H7 (cell line): Measurements from ENCODE around the gene ATP2C2. TPM values are rescaled to one million over a fixed set of nuclear protein-coding genes. Genes with fewer than 3 reads are reported as not detected.
A peak's percentile ranks its signal among the peaks of the same experiment; 100 is the strongest.

ENCODE experiments used
- DNase-seq: peaks from one replicate; pipeline ENCODE4 v3.0.0; 2012
- H3K27me3 ChIP-seq: 2 replicates; pipeline ENCODE4 v1.6.0; 2011; ENCODE audit warnings: mild to moderate bottlenecking, low read length; ENCODE audit not compliant: control insufficient read depth, insufficient read depth
- H3K36me3 ChIP-seq: replicated peaks from 2 replicates; pipeline ENCODE4 v1.5.1; 2011; ENCODE audit warnings: low read length; ENCODE audit not compliant: control insufficient read depth, insufficient read depth
- H3K4me3 ChIP-seq: 2 replicates; pipeline ENCODE4 v1.5.1; 2011; ENCODE audit warnings: low read depth, mild to moderate bottlenecking, control low read depth, low read length, moderate library complexity; ENCODE audit not compliant: insufficient read depth
- total RNA-seq: library from RNA; depleted of rRNA; stranded (reverse); fragments of >200 nt; shearing (Covaris generic); gene quantifications from 2 replicates; pipeline ENCODE4 v1.2.3, GENCODE V29; 2014

ATP2C2 gene
- total RNA-seq, 1 experiment from 2014 or later: 0.24 TPM

- no peaks in the 10 kb centered on the region for H3K27me3 ChIP-seq
- no peak for DNase-seq
- no peaks in the 10 kb centered on the region for H3K36me3 ChIP-seq
- no peak overlapping the region for H3K4me3 ChIP-seq
These were observed 92.2 kb downstream of the ATP2C2 start for GRCh38 chr16:84460406-84461028.

DNA sequence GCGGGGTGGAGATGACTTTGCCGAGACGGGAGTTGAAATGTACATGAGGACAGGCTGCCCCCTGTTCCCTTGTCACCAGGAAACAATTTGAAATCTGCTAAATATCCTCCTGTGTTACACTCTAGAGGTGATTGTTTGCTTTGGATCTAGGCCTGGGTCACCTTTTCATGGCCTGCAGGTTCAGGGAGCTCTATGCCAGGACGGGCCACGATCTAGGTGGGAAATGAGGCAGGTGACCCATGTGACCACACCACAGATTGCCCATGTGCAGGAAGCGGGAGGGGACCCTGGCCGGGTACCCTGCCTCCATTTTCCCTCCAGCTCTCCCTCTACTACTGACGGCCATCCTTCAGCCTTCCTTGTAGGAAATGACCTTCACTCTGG lies 92.7 kb downstream of the ATP2C2 start:
- Histone ChIP-seq H3K36me3 (no peaks in the 10 kb centered on the region), H3K27me3 (no peaks in the 10 kb centered on the region), H3K4me3 (no peak overlapping the region)
- peak; percentile 30 for DNase-seq

DNA sequence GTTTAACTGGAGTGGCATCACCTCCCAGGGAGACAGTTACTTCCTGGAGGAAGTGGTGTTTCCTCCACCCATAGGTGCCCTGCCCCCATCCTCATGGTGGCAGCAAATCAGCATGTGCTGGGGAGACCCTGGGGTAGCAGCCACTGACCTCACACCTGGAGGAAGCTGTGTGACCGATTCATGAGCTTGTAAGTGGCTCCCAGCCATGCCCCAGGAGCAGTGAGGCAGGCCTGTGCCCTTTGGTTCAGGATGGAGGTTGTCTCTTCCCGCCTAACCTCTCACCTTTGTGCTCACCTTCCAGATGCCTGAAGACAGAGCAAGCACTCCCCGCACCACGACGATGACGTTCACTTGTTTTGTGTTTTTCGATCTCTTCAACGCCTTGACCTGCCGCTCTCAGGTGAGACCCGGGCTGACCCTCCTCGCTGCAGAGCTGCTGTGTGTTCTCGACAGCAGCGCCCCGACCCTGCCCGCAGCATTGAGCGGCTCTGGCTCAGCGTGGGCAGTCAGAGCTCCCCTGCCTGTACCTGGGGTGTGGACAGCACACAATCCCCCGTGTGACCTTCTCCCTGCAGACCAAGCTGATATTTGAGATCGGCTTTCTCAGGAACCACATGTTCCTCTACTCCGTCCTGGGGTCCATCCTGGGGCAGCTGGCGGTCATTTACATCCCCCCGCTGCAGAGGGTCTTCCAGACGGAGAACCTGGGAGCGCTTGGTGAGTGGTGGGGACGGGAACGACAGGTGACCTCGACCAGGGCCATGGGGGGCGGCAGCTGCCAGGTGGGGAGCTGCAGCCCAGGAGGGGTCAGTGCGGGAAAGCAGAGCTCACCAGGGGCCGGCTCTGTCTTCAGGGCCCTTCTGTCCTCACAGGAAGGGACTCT lies 93.3 kb downstream of the ATP2C2 start:
- Histone ChIP-seq H3K27me3 (no peaks in the 10 kb centered on the region), H3K36me3 (no peaks in the 10 kb centered on the region), H3K4me3 (no peak overlapping the region)
- no peak for DNase-seq

GRCh38 chr16:84462296-84463210 lies 94.2 kb downstream of the ATP2C2 start:
- no peak for DNase-seq
- H3K27me3 ChIP-seq: no peaks in the 10 kb centered on the region
- H3K4me3 ChIP-seq: no peak overlapping the region
- no peaks in the 10 kb centered on the region for H3K36me3 ChIP-seq

DNA sequence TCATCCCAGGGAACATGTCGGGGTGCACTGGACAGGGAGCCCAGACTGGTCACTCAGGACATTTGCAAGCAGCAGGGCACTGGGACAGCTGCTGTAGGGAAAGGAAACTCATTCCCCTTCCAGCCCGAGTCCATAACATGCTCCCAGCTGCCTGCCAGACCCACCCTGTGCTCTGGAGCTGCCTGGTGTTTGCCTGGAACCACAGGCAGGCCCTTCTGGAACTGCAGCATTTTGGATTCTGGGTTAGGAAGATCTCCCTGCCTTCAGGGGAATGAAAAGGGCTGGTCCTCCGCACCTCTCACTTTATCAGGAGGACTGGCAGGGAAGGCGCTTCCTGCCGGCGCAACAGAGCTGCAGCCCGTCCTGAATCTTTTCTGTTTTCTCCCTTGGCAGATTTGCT lies 94.9 kb downstream of the ATP2C2 start:
- Histone ChIP-seq H3K36me3 (no peaks in the 10 kb centered on the region), H3K4me3 (no peak overlapping the region), H3K27me3 (no peaks in the 10 kb centered on the region)
- no peak for DNase-seq

DNA sequence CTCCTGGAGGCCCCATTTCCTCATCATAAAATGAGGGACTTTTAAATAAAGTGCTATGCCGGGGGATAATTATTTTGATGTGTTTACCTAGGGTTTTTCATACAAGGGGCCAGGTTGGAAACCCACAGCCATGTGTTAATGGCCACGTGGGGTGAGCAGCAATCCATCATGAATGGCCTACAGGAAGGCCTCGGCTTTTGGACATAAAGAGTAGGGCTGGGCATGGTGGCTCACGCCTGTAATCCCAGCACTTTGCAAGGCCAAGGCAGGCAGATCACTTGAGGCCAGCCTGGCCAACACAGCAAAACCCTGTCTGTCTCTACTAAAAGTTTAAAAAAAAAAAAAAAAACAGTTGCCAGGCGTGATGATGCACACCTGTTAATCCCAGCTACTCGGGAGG lies 95.8 kb downstream of the ATP2C2 start:
- Histone ChIP-seq H3K27me3 (no peaks in the 10 kb centered on the region), H3K36me3 (no peaks in the 10 kb centered on the region), H3K4me3 (no peak overlapping the region)
- no peak for DNase-seq

DNA sequence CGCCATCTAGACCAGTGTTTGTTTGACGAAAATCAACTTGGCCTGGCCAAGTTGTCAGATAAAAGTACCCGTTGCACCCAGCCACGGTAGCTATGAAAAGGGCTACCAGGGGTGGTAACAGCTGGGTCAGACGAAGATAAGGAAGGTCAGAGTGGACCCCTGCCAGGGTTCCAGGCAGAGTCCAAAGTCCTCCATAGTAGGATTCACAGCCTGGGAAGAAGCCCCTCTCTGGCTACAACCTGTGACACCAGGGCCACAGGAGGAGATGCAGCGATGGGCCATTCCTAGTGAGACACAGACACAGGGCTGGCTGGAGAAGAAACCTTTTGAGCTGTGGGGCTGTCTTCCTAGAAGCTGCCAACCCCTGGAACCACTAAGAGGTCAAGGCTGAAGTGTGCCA lies 96.8 kb downstream of the ATP2C2 start:
- H3K27me3 ChIP-seq: no peaks in the 10 kb centered on the region
- H3K36me3 ChIP-seq: no peaks in the 10 kb centered on the region
- DNase-seq: no peak
- no peak overlapping the region for H3K4me3 ChIP-seq

GRCh38 chr16:84466692-84467091 lies 98.4 kb downstream of the ATP2C2 start:
- Histone ChIP-seq H3K36me3 (no peaks in the 10 kb centered on the region), H3K27me3 (no peaks in the 10 kb centered on the region), H3K4me3 (no peak overlapping the region)
- DNase-seq: no peak

DNA sequence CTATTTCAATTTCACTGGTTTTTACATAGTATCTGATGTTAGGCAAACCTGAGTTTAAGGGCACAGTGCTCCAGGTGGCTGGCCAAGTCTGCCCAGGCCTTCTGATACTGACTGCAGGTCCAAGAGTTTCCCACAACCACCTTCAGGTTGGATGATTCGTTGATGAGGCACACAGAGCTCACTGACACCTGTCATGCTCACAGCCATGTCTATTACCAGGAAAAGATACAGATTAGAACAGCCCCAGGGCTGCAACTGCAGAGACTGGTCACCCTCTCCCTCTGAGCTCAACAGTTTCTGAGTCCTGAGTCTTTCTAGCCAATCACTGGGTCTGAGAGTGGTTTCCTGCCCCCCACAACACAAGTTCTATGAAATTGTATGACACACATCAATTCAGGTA lies 98.9 kb downstream of the ATP2C2 start:
- Histone ChIP-seq H3K27me3 (no peaks in the 10 kb centered on the region), H3K4me3 (no peak overlapping the region), H3K36me3 (no peaks in the 10 kb centered on the region)
- DNase-seq: no peak

DNA sequence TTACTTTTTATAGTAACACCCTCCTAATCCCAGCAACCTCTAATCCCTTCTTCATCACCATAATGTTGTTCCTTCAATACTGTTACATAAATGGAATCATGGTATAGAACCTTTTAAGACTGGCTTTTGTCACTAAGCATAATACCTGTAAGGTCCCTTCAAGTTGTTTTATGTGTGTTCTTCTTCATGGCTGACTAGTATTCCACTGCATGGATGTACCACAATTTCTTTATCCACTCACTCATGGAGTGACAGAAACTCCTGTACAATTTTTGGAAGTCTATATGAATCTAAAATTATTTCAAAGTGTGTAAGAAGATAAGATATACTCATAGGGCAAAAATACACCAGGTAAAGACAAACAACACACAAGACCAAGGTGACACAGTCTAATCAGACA lies 99.4 kb downstream of the ATP2C2 start:
- H3K4me3 ChIP-seq: no peak overlapping the region
- DNase-seq: no peak
- no peaks in the 10 kb centered on the region for H3K36me3 ChIP-seq
- H3K27me3 ChIP-seq: no peaks in the 10 kb centered on the region

DNA sequence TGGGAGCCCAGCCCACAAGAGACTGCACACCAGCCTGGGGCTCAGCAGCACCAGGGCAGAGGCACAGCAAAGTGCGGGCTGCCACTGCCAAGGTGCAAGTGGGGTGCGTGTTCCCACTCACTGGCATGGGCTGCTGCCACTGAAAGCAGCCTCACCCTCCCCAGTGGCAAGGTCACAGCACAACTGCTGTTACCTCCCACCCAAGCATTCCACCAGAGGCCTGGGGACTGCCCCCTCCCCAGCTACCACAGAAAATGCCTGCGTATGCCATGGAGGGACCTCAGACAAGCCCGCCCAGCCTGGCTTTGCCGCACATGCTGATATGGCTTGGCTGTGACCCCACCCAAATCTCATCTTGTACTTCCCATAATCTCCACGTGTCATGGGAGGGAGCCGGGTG lies 103.0 kb downstream of the ATP2C2 start:
- Histone ChIP-seq H3K36me3 (no peaks in the 10 kb centered on the region), H3K27me3 (no peaks in the 10 kb centered on the region), H3K4me3 (no peak overlapping the region)
- no peak for DNase-seq

DNA sequence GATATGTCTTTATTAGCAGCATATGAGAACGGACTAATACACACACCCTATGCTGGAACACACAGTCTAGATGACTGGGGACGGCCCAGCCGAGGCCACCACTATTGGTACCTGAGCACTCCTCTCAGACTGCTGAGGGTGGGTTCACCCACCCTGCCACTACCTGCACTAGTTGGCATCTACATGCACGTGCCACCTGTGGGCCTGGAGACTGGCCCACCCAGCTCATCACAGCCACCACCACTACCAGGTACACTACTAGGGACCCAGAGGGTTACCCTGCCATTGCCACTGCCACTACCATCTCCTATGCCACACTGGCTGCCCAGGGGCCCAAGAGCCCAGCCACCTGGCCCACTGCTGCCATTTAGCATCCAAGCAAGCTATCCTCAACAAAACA lies 103.6 kb downstream of the ATP2C2 start:
- H3K36me3 ChIP-seq: no peaks in the 10 kb centered on the region
- no peak overlapping the region for H3K4me3 ChIP-seq
- DNase-seq: no peak
- H3K27me3 ChIP-seq: no peaks in the 10 kb centered on the region

DNA sequence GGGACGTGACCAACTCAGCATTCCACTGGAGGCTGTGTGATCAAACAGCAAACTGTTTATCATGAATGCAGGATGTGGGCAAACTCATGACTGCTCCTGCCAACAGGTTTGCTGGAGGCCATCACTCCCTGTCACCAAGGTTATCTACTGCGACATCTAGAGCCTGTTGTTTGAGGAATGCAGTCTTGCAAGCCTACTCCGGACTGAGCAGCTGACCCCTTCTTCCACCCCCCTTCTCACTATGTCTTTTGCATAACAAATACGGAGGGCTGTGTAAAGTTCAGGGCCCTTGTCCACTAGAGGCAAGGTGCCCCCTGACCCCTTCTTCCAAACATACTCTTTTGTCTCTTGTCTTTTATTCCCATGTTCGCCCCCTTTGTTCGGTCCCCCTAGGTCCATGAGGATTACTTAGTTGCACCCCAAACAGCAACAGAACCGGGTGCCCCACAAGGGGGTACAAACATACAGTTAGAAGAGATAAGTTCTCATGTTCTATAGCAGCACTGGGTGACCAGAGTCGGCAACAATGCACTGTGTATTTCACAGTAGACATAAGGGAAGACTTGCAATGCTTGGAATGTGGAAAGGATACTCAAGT lies 107.4 kb downstream of the ATP2C2 start:
- no peak for DNase-seq
- no peaks in the 10 kb centered on the region; the same call in 1 of the 2 replicates for H3K36me3 ChIP-seq
- H3K4me3 ChIP-seq: no peak overlapping the region
- H3K27me3 ChIP-seq: no peaks in the 10 kb centered on the region

DNA sequence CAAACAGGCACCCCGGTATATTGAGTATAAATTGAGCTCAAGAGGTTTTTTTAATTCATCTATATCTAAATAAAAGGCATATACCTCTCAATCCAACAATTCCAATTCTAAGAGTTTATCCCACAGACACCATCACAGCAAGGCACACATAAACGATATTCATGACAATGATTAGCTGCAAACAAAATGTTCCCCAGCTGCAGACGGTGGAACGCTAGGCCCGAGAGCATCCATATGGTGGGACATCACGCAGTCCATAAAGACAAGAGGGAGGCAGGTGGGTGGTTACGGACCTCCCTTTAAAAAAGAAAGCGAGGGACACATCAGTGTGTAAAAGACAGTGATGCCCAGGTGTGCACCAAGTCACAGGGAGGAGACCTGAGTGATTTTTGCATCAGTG lies 108.1 kb downstream of the ATP2C2 start:
- DNase-seq: no peak

More for the DNA sequence above, 108.1 kb downstream of the ATP2C2 start:
- Histone ChIP-seq H3K36me3 (no peaks in the 10 kb centered on the region; the same call in 1 of the 2 replicates), H3K4me3 (no peak overlapping the region), H3K27me3 (no peaks in the 10 kb centered on the region)
